HCT116 (cell line): ENCODE results near the gene ANKDD1A. TPM values are rescaled to one million over a fixed set of nuclear protein-coding genes. Genes with fewer than 3 reads are reported as not detected.

Experiments used
- ATAC-seq: fragments of 200-7000 bp; cut with Tn5 transposase; 2 replicates; pipeline ENCODE4 v1.9.1; 2020; ENCODE audit warnings: mild to moderate bottlenecking, moderate library complexity
- BruUV-seq: library from RNA; stranded (reverse); fragments of 400-500 nt; replicated peaks from 2 replicates; lab custom pipeline; 2021; lab: Mats Ljungman, UMichigan
- CTCF ChIA-PET: fragments of 300-600 bp; sonication (Branson Sonifier 250); formaldehyde crosslinking; loops from one replicate; lab custom pipeline; 2021; ENCODE audit warnings: antibody characterized with exemption; lab: Charles Lee
- POLR2A ChIA-PET: fragments of 300-600, 350-600 bp; sonication (Branson Sonifier 250); formaldehyde crosslinking; loops from one replicate; lab custom pipeline; 2021; ENCODE audit warnings: antibody characterized with exemption; lab: Charles Lee
- RAD21 ChIA-PET, 2 experiments: fragments of 300-600 bp; sonication (Branson Sonifier 250); formaldehyde crosslinking; loops; one replicate each; lab custom pipeline; 2023; ENCODE audit warnings: low total read pairs in 2 of 2; ENCODE audit not compliant: uncharacterized antibody in 2 of 2, unreplicated experiment in 2 of 2, low non-redundant PET in 1 of 2; lab: Charles Lee
- DNase-seq: peaks from one replicate; pipeline ENCODE4 v3.0.0-alpha.2; 2010; ENCODE audit warnings: low read depth, low spot score
- H2AFZ ChIP-seq: fragments of 200-600 bp; shearing (Covaris generic), sonication (generic); 2 replicates; pipeline ENCODE4 v1.6.1; 2017; ENCODE audit warnings: low read depth, mixed run types, mixed read lengths, antibody characterized with exemption, low read length; ENCODE audit not compliant: poor library complexity, severe bottlenecking
- H3K27ac ChIP-seq: 2 replicates; pipeline ENCODE4 v1.5.1; 2012; ENCODE audit warnings: low read depth, low read length
- H3K27me3 ChIP-seq: fragments of 200-600 bp; sonication (generic); 2 replicates; pipeline ENCODE4 v1.6.1; 2016; ENCODE audit warnings: mixed run types, low read length, mixed read lengths; ENCODE audit not compliant: insufficient read depth
- H3K36me3 ChIP-seq, 2 experiments: fragments of 200-500 bp in 1 of 2; fragments of 200-600 bp in 1 of 2; sonication (Bioruptor generic) in 1 of 2; sonication (generic) in 1 of 2; 2 replicates each; pipeline versions ENCODE4 v1.5.1 to v1.6.1; 2014 to 2016; ENCODE audit warnings: low read length in 2 of 2, inconsistent platforms in 1 of 2, mixed read lengths in 1 of 2, mixed run types in 1 of 2; ENCODE audit not compliant: insufficient read depth in 2 of 2, control insufficient read depth in 1 of 2
- H3K4me1 ChIP-seq, 2 experiments: fragments of 200-600 bp in 1 of 2; sonication (generic) in 1 of 2; 2 replicates each; pipeline versions ENCODE4 v1.5.1 to v1.6.1; 2012 to 2017; ENCODE audit warnings: low read length in 2 of 2, inconsistent platforms in 1 of 2, mild to moderate bottlenecking in 1 of 2, mixed read lengths in 1 of 2, mixed run types in 1 of 2, moderate library complexity in 1 of 2; ENCODE audit not compliant: insufficient read depth in 2 of 2, control insufficient read depth in 1 of 2
- H3K4me2 ChIP-seq: fragments of 200-600 bp; sonication (generic); 2 replicates; pipeline ENCODE4 v1.6.1; 2017; ENCODE audit warnings: mixed run types, low read length, mixed read lengths
- H3K4me3 ChIP-seq, 2 experiments: fragments of 200-600 bp in 1 of 2; sonication (generic) in 1 of 2; replicated peaks in 1 of 2; 2 replicates each; pipeline ENCODE4 v1.5.1; 2011 to 2016; ENCODE audit warnings: low read length in 2 of 2, control low read depth in 1 of 2, low read depth in 1 of 2, mild to moderate bottlenecking in 1 of 2, mixed read lengths in 1 of 2, mixed run types in 1 of 2
- H3K79me2 ChIP-seq: fragments of 200-600 bp; sonication (generic); 2 replicates; pipeline ENCODE4 v1.6.1; 2017; ENCODE audit warnings: mild to moderate bottlenecking, mixed run types, low read length, moderate library complexity, mixed read lengths; ENCODE audit not compliant: insufficient read depth
- H3K9ac ChIP-seq: fragments of 200-600 bp; sonication (generic); 2 replicates; pipeline ENCODE4 v1.6.1; 2016; ENCODE audit warnings: low read length, mixed read lengths
- H3K9me2 ChIP-seq: fragments of 200-600 bp; sonication (generic), shearing (Covaris generic); 2 replicates; pipeline ENCODE4 v1.6.1; 2017; ENCODE audit warnings: mixed run types, mild to moderate bottlenecking, moderate library complexity; ENCODE audit not compliant: insufficient read depth
- H3K9me3 ChIP-seq, 2 experiments: fragments of 200-500 bp in 1 of 2; fragments of 200-600 bp in 1 of 2; sonication (Bioruptor generic) in 1 of 2; sonication (generic) in 1 of 2; 2 replicates each; pipeline ENCODE4 v1.6.1; 2014 to 2017; ENCODE audit warnings: low read length in 2 of 2, mixed read lengths in 2 of 2, inconsistent platforms in 1 of 2, low read depth in 1 of 2, mild to moderate bottlenecking in 1 of 2, mixed run types in 1 of 2, moderate library complexity in 1 of 2; ENCODE audit not compliant: control insufficient read depth in 1 of 2, insufficient read depth in 1 of 2
- H4K20me1 ChIP-seq: fragments of 200-600 bp; sonication (generic), shearing (Covaris generic); 2 replicates; pipeline ENCODE4 v1.6.1; 2017; ENCODE audit warnings: mixed run types, mild to moderate bottlenecking, moderate library complexity; ENCODE audit not compliant: insufficient read depth
- ATF3 ChIP-seq: IDR thresholded peaks from 2 replicates; pipeline ENCODE4 v1.6.1; 2012
- CEBPB ChIP-seq: IDR thresholded peaks from 2 replicates; pipeline ENCODE4 v1.6.1; 2012; ENCODE audit warnings: low read depth
- CTCF ChIP-seq, 3 experiments: fragments of 200-600 bp in 1 of 3; sonication (generic) in 1 of 3; IDR thresholded peaks in 2 of 3; conservative IDR thresholded peaks in 1 of 3; 2 replicates each; pipeline ENCODE4 v1.5.1; 2012 to 2017; ENCODE audit warnings: low read depth in 2 of 3, low read length in 2 of 3, antibody characterized with exemption in 1 of 3, borderline replicate concordance in 1 of 3, control low read depth in 1 of 3, mild to moderate bottlenecking in 1 of 3, mixed read lengths in 1 of 3, mixed run types in 1 of 3, moderate library complexity in 1 of 3; ENCODE audit not compliant: insufficient read depth in 1 of 3
- EGR1 ChIP-seq: IDR thresholded peaks from 2 replicates; pipeline ENCODE4 v1.6.1; 2012; ENCODE audit warnings: low read depth
- EZH2 ChIP-seq: fragments of 200-600 bp; sonication (generic); IDR thresholded peaks from 2 replicates; pipeline ENCODE4 v1.6.1; 2017; ENCODE audit warnings: antibody characterized with exemption, mixed run types
- JUND ChIP-seq: IDR thresholded peaks from 2 replicates; pipeline ENCODE4 v1.6.1; 2012
- MAX ChIP-seq: IDR thresholded peaks from 2 replicates; pipeline ENCODE4 v1.6.1; 2012
- POLR2A ChIP-seq: IDR thresholded peaks from 2 replicates; pipeline ENCODE4 v1.7.0; 2011; ENCODE audit warnings: borderline replicate concordance; ENCODE audit not compliant: insufficient read depth, insufficient read length; ENCODE audit errors: extremely low read depth
- POLR2AphosphoS5 ChIP-seq: IDR thresholded peaks from 2 replicates; pipeline ENCODE4 v1.6.1; 2011; ENCODE audit warnings: mild to moderate bottlenecking, low read depth, low read length, moderate library complexity
- RAD21 ChIP-seq: IDR thresholded peaks from 2 replicates; pipeline ENCODE4 v1.6.1; 2012; ENCODE audit warnings: low read depth, mild to moderate bottlenecking
- REST ChIP-seq: IDR thresholded peaks from 2 replicates; pipeline ENCODE4 v1.6.1; 2012; ENCODE audit warnings: low read depth
- ZBTB33 ChIP-seq: IDR thresholded peaks from 2 replicates; pipeline ENCODE4 v1.6.1; 2011; ENCODE audit warnings: mild to moderate bottlenecking, low read length, moderate library complexity; ENCODE audit not compliant: insufficient replicate concordance; ENCODE audit errors: extremely low read depth
- intact Hi-C: fragments of 100-400 bp; cut with micrococcal nuclease; formaldehyde crosslinking; loops from 2 replicates; pipeline ENCODE4 v1.10.0; 2022
- total RNA-seq: library from RNA; stranded (reverse); gene quantifications from one replicate; pipeline ENCODE4 v1.2.1, GENCODE V29; 2021; ENCODE audit not compliant: unreplicated experiment

The ANKDD1A gene
- total RNA-seq, 1 experiment from 2014 or later, result 8.1 TPM

- no TSS peak for BruUV-seq
- no peaks in the 10 kb centered on the region for H3K27me3 ChIP-seq
- TF ChIP-seq JUND, result no peak
- no peak for TF ChIP-seq ATF3
- CTCF ChIA-PET, result no interaction called here
- no peak overlapping the region for H3K4me2 ChIP-seq
- no peaks in the 10 kb centered on the region; a peak in 1 of 4 replicates for H3K36me3 ChIP-seq
- no peak for ATAC-seq
- H3K9me2 ChIP-seq, result no peaks in the 10 kb centered on the region
- no peaks in the 10 kb centered on the region for H3K9me3 ChIP-seq
- H3K9ac ChIP-seq, result no peak overlapping the region
- H2AFZ ChIP-seq, result no peak overlapping the region
- H3K27ac ChIP-seq, result no peak overlapping the region
- intact Hi-C loops, result no loop called here
- no peak overlapping the region for H3K4me3 ChIP-seq
- no peak for DNase-seq
- RAD21 ChIA-PET, result no interaction called here
- H4K20me1 ChIP-seq, result no peaks in the 10 kb centered on the region
- no peaks in the 10 kb centered on the region for H3K4me1 ChIP-seq
- H3K79me2 ChIP-seq, result no peaks in the 10 kb centered on the region
- POLR2A ChIA-PET, result interaction anchor here (0.6 kb wide), 1 partner anchor 116 kb away, joined by 3 read pairs; no protein-coding TSS in a partner anchor
Measured at GRCh38 chr15:64865998-64866520, 45.6 kb upstream of the ANKDD1A start.

- no peak overlapping the region for H3K27ac ChIP-seq
- no peaks in the 10 kb centered on the region for H3K9me3 ChIP-seq
- no peaks in the 10 kb centered on the region for H3K4me1 ChIP-seq
- ChIA-PET CTCF (no interaction called here), POLR2A (no interaction called here), RAD21 (no interaction called here)
- H3K9ac ChIP-seq, result no peak overlapping the region
- no peak overlapping the region for H2AFZ ChIP-seq
- H3K9me2 ChIP-seq, result no peaks in the 10 kb centered on the region
- no TSS peak for BruUV-seq
- H3K79me2 ChIP-seq, result no peaks in the 10 kb centered on the region
- H3K4me2 ChIP-seq, result no peak overlapping the region
- intact Hi-C loops, result no loop called here
- H3K27me3 ChIP-seq, result no peaks in the 10 kb centered on the region
- H4K20me1 ChIP-seq, result no peaks in the 10 kb centered on the region
- DNase-seq, result no peak
- H3K4me3 ChIP-seq, result no peak overlapping the region
- H3K36me3 ChIP-seq, result no peaks in the 10 kb centered on the region; a peak in 1 of 4 replicates
- ATAC-seq, result no peak
- TF ChIP-seq ZBTB33 (no peak), REST (no peak), CTCF (IDR thresholded peaks at IDR 0.05 in 2 of 3, conservative IDR thresholded peaks at IDR 0.05 in 1 of 3; ENCODE audit: borderline replicate concordance in 1 of 3, insufficient read depth in 1 of 3, low read depth in 2 of 3, low read length in 2 of 3) (no peak), EZH2 (no peak), POLR2AphosphoS5 (no peak), CEBPB (no peak), EGR1 (no peak), RAD21 (no peak), MAX (no peak), POLR2A (no peak)
Measured at GRCh38 chr15:64869501-64869900, 42.2 kb upstream of the ANKDD1A start.
